ENCODE measurements around the gene MRPL4. TPM values are rescaled to one million over a fixed set of nuclear protein-coding genes. Genes with fewer than 3 reads are reported as not detected.

MRPL4 gene
- total RNA-seq, 1 donor from 2014 or later: 96.3 TPM

- no peak overlapping the region for H3K4me3 ChIP-seq (ENCODE audit: low read depth, low read length)
- H3K36me3 ChIP-seq (ENCODE audit: control insufficient read depth, insufficient read depth, low read length): no peaks in the 10 kb centered on the region
- peaks cover 2% of the 10 kb centered on the region for H3K27me3 ChIP-seq (ENCODE audit: control insufficient read depth, insufficient read depth, low read length)
- DNase-seq (ENCODE audit: low read depth): no peak
- TF ChIP-seq CTCF (IDR thresholded peaks at IDR 0.05; ENCODE audit: insufficient read depth, low read length, poor library complexity, severe bottlenecking): no peak
These were observed 25.5 kb upstream of the MRPL4 start for GRCh38 chr19:10226376-10227025.

- H3K27me3 ChIP-seq (ENCODE audit: control insufficient read depth, insufficient read depth, low read length): peaks cover 2% of the 10 kb centered on the region
- no peak for TF ChIP-seq CTCF (IDR thresholded peaks at IDR 0.05; ENCODE audit: insufficient read depth, low read length, poor library complexity, severe bottlenecking)
- H3K4me3 ChIP-seq (ENCODE audit: low read depth, low read length): no peak overlapping the region
- DNase-seq (ENCODE audit: low read depth): no peak
- no peaks in the 10 kb centered on the region for H3K36me3 ChIP-seq (ENCODE audit: control insufficient read depth, insufficient read depth, low read length)
These were observed 24.7 kb upstream of the MRPL4 start for GRCh38 chr19:10227026-10227971.

- H3K4me3 ChIP-seq (ENCODE audit: low read depth, low read length): no peak overlapping the region
- DNase-seq (ENCODE audit: low read depth): no peak
- no peaks in the 10 kb centered on the region for H3K36me3 ChIP-seq (ENCODE audit: control insufficient read depth, insufficient read depth, low read length)
- peaks cover 2% of the 10 kb centered on the region for H3K27me3 ChIP-seq (ENCODE audit: control insufficient read depth, insufficient read depth, low read length)
- TF ChIP-seq CTCF (IDR thresholded peaks at IDR 0.05; ENCODE audit: insufficient read depth, low read length, poor library complexity, severe bottlenecking): no peak
These were observed 23.6 kb upstream of the MRPL4 start for GRCh38 chr19:10228393-10228792.

- no peak overlapping the region for H3K4me3 ChIP-seq (ENCODE audit: low read depth, low read length)
- H3K27me3 ChIP-seq (ENCODE audit: control insufficient read depth, insufficient read depth, low read length): peaks cover 2% of the 10 kb centered on the region
- TF ChIP-seq CTCF (IDR thresholded peaks at IDR 0.05; ENCODE audit: insufficient read depth, low read length, poor library complexity, severe bottlenecking): peak; percentile 48
- no peak for DNase-seq (ENCODE audit: low read depth)
- no peaks in the 10 kb centered on the region for H3K36me3 ChIP-seq (ENCODE audit: control insufficient read depth, insufficient read depth, low read length)
These were observed 23.1 kb upstream of the MRPL4 start for GRCh38 chr19:10228920-10229319.

- TF ChIP-seq CTCF (IDR thresholded peaks at IDR 0.05; ENCODE audit: insufficient read depth, low read length, poor library complexity, severe bottlenecking): peak; percentile 12
- Histone ChIP-seq H3K4me3 (ENCODE audit: low read depth, low read length) (peak overlapping the region; percentile 74), H3K36me3 (ENCODE audit: control insufficient read depth, insufficient read depth, low read length) (no peaks in the 10 kb centered on the region), H3K27me3 (ENCODE audit: control insufficient read depth, insufficient read depth, low read length) (peaks cover 2% of the 10 kb centered on the region)
- DNase-seq (ENCODE audit: low read depth): no peak
These were observed 21.7 kb upstream of the MRPL4 start for GRCh38 chr19:10230173-10230860.

Data from kidney epithelial cell (primary cell).